Epithelial cell of proximal tubule (primary cell): ENCODE measurements around the gene MYH9. TPM values are rescaled to one million over a fixed set of nuclear protein-coding genes. Genes with fewer than 3 reads are reported as not detected.

ENCODE experiments used
- DNase-seq: peaks from one replicate; pipeline ENCODE4 v3.0.0-alpha.2; 2011; ENCODE audit warnings: low read depth
- H3K4me3 ChIP-seq: 2 replicates; pipeline ENCODE4 v1.5.1; 2011; ENCODE audit warnings: low read depth, mild to moderate bottlenecking, low read length
- CTCF ChIP-seq: conservative IDR thresholded peaks from 2 replicates; pipeline ENCODE4 v1.5.1; 2012; ENCODE audit warnings: low read depth, mild to moderate bottlenecking, low read length
- total RNA-seq: library from RNA; depleted of rRNA; stranded (reverse); fragments of >200 nt; gene quantifications from 2 replicates; pipeline ENCODE4 v1.2.3, GENCODE V29; 2015

The MYH9 gene
- total RNA-seq, 1 donor from 2014 or later, result 896 TPM

- peak; percentile 75 for DNase-seq
- H3K4me3 ChIP-seq, result no peak overlapping the region
- peak; percentile 4 for TF ChIP-seq CTCF
Observed at GRCh38 chr22:36331306-36331911, 56.4 kb downstream of the MYH9 start.

GRCh38 chr22:36330655-36331305 lies 57.0 kb downstream of the MYH9 start:
- H3K4me3 ChIP-seq, result no peak overlapping the region
- DNase-seq, result no peak
- no peak for TF ChIP-seq CTCF

GRCh38 chr22:36330127-36330526 lies 57.6 kb downstream of the MYH9 start:
- no peak overlapping the region for H3K4me3 ChIP-seq
- no peak for DNase-seq
- no peak for TF ChIP-seq CTCF

- H3K4me3 ChIP-seq, result peak overlapping the region; percentile 12
- TF ChIP-seq CTCF, result no peak
- peak; percentile 94 for DNase-seq
Observed at GRCh38 chr22:36329254-36330078, 58.3 kb downstream of the MYH9 start.

GRCh38 chr22:36328635-36329253 lies 59.0 kb downstream of the MYH9 start:
- peak overlapping the region; percentile 12 for H3K4me3 ChIP-seq
- DNase-seq, result peak; percentile 94
- no peak for TF ChIP-seq CTCF

- DNase-seq, result no peak
- no peak overlapping the region for H3K4me3 ChIP-seq
- TF ChIP-seq CTCF, result no peak
Observed at GRCh38 chr22:36327922-36328551, 59.7 kb downstream of the MYH9 start.
